Nephron (organoid): ENCODE results near the gene PHRF1.

Experiments used
- H3K27ac Mint-ChIP-seq, 3 experiments: 2 replicates each; pipeline ENCODE4 v1.8.0; 2020; ENCODE audit warnings: mixed read lengths in 3 of 3, mild to moderate bottlenecking in 2 of 3, moderate library complexity in 1 of 3
- H3K27me3 Mint-ChIP-seq: 2 replicates; pipeline ENCODE4 v1.8.0; 2021; ENCODE audit warnings: low read depth, mild to moderate bottlenecking, moderate library complexity, mixed read lengths
- H3K36me3 Mint-ChIP-seq: 2 replicates; pipeline ENCODE4 v1.8.0; 2020; ENCODE audit warnings: low read depth, mixed read lengths
- H3K4me1 Mint-ChIP-seq: 2 replicates; pipeline ENCODE4 v1.8.0; 2020; ENCODE audit warnings: mixed read lengths
- H3K4me3 Mint-ChIP-seq, 3 experiments: 2 replicates each; pipeline ENCODE4 v1.8.0; 2020; ENCODE audit warnings: mild to moderate bottlenecking in 3 of 3, mixed read lengths in 3 of 3, moderate library complexity in 2 of 3
- H3K9me3 Mint-ChIP-seq: 2 replicates; pipeline ENCODE4 v1.8.0; 2020; ENCODE audit warnings: mixed read lengths
- TF ChIP-seq, protein P1 (sequence below), 3 experiments: fragments of 200-600 bp; sonication (generic); IDR thresholded peaks; one replicate each; pipeline ENCODE4 v1.5.0; 2021; ENCODE audit warnings: antibody characterized with exemption in 3 of 3; ENCODE audit not compliant: unreplicated experiment in 3 of 3

Gene PHRF1

GRCh38 chr11:608791-609251 lies 32.6 kb downstream of the PHRF1 start:
- H3K9me3 Mint-ChIP-seq: no peaks in the 10 kb centered on the region
- no peak overlapping the region for H3K4me3 Mint-ChIP-seq
- H3K27ac Mint-ChIP-seq: no peak overlapping the region
- TF ChIP-seq, protein P1, sequence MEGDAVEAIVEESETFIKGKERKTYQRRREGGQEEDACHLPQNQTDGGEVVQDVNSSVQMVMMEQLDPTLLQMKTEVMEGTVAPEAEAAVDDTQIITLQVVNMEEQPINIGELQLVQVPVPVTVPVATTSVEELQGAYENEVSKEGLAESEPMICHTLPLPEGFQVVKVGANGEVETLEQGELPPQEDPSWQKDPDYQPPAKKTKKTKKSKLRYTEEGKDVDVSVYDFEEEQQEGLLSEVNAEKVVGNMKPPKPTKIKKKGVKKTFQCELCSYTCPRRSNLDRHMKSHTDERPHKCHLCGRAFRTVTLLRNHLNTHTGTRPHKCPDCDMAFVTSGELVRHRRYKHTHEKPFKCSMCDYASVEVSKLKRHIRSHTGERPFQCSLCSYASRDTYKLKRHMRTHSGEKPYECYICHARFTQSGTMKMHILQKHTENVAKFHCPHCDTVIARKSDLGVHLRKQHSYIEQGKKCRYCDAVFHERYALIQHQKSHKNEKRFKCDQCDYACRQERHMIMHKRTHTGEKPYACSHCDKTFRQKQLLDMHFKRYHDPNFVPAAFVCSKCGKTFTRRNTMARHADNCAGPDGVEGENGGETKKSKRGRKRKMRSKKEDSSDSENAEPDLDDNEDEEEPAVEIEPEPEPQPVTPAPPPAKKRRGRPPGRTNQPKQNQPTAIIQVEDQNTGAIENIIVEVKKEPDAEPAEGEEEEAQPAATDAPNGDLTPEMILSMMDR (IDR thresholded peaks at IDR 0.05; ENCODE audit: unreplicated experiment in 3 of 3): no peak
- H3K4me1 Mint-ChIP-seq: peaks cover 9% of the 10 kb centered on the region
- H3K36me3 Mint-ChIP-seq: peaks cover 42% of the 10 kb centered on the region
- no peaks in the 10 kb centered on the region for H3K27me3 Mint-ChIP-seq

DNA sequence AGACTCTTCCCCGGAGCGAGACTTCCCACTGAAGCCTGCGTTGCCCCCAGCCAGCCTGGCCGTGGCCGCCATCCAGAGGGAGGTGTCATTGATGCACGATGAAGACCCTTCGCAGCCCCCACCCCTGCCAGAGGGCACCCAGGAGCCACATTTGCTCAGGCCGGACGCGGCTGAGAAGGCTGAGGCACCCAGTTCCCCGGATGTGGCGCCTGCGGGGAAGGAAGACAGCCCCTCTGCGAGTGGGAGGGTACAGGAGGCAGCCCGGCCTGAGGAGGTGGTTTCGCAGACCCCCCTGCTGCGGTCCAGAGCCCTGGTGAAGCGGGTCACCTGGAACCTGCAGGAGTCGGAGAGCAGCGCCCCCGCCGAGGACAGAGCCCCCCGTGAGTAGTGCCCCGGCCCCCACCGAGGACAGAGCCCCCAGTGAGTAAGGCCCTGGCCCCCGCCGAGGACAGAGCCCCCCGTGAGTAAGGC lies 33.1 kb downstream of the PHRF1 start:
- H3K9me3 Mint-ChIP-seq: no peaks in the 10 kb centered on the region
- H3K36me3 Mint-ChIP-seq: peaks cover 36% of the 10 kb centered on the region
- H3K27ac Mint-ChIP-seq: no peak overlapping the region
- TF ChIP-seq, protein P1 (IDR thresholded peaks at IDR 0.05; ENCODE audit: unreplicated experiment in 3 of 3): no peak
- H3K4me3 Mint-ChIP-seq: no peak overlapping the region
- H3K4me1 Mint-ChIP-seq: peaks cover 9% of the 10 kb centered on the region
- H3K27me3 Mint-ChIP-seq: no peaks in the 10 kb centered on the region

DNA sequence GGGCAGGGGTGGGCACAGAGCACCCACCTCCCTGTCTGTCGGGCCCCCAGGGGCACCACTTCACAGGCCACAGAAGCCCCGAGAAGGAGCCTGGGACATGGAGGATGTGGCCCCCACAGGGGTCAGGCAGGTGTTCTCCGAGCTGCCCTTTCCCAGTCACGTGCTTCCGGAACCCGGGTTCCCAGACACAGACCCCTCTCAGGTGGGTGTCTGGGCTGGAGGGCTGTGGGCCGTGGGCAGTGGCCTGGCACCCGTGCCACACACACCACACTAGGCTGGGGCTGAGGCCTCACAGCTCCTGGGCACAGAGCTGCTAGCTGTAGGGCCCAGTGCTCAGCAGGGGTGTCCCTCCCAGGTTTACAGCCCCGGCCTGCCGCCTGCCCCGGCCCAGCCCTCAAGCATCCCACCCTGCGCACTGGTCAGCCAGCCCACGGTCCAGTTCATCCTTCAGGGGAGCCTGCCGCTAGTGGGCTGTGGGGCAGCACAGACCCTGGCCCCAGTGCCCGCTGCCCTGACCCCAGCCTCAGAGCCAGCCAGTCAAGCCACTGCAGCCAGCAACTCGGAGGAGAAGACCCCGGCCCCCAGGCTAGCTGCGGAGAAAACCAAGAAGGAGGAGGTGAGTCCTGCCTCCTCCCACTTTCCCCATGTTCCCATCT lies 34.0 kb downstream of the PHRF1 start:
- peaks cover 9% of the 10 kb centered on the region for H3K4me1 Mint-ChIP-seq
- peaks cover 29% of the 10 kb centered on the region for H3K36me3 Mint-ChIP-seq
- TF ChIP-seq, protein P1 (IDR thresholded peaks at IDR 0.05; ENCODE audit: unreplicated experiment in 3 of 3): no peak
- H3K27ac Mint-ChIP-seq: no peak overlapping the region
- H3K9me3 Mint-ChIP-seq: no peaks in the 10 kb centered on the region
- H3K27me3 Mint-ChIP-seq: no peaks in the 10 kb centered on the region
- no peak overlapping the region for H3K4me3 Mint-ChIP-seq

- Mint-ChIP-seq H3K4me3 (peak overlapping the region in 1 of 3 experiments; percentile 34), H3K9me3 (no peaks in the 10 kb centered on the region), H3K27ac (peak overlapping the region in 1 of 3 experiments; percentile 32), H3K27me3 (no peaks in the 10 kb centered on the region), H3K4me1 (peaks cover 14% of the 10 kb centered on the region), H3K36me3 (peaks cover 29% of the 10 kb centered on the region)
- TF ChIP-seq, protein P1 (IDR thresholded peaks at IDR 0.05; ENCODE audit: unreplicated experiment in 3 of 3): no peak
Observed at GRCh38 chr11:611001-611996, 35.0 kb downstream of the PHRF1 start.

GRCh38 chr11:612201-612960 lies 36.1 kb downstream of the PHRF1 start:
- peak overlapping the region; percentile 18 to 70 (median 44) for H3K4me3 Mint-ChIP-seq
- peaks cover 14% of the 10 kb centered on the region for H3K4me1 Mint-ChIP-seq
- peak overlapping the region; percentile 32 to 82 (median 44) for H3K27ac Mint-ChIP-seq
- peaks cover 20% of the 10 kb centered on the region for H3K36me3 Mint-ChIP-seq
- H3K9me3 Mint-ChIP-seq: no peaks in the 10 kb centered on the region
- TF ChIP-seq, protein P1 (IDR thresholded peaks at IDR 0.05; ENCODE audit: unreplicated experiment in 3 of 3): peak in 1 of 3 experiments; percentile 21
- no peaks in the 10 kb centered on the region for H3K27me3 Mint-ChIP-seq
